H1 (cell line): ENCODE measurements around the gene EIF3J. TPM values are rescaled to one million over a fixed set of nuclear protein-coding genes. Genes with fewer than 3 reads are reported as not detected.

Source experiments
- CTCF ChIA-PET: fragments of 300-600 bp; sonication (Branson Sonifier 250); formaldehyde crosslinking; loops from one replicate; lab custom pipeline; 2021; ENCODE audit not compliant: partially characterized antibody; lab: Charles Lee
- POLR2A ChIA-PET: fragments of 300-600 bp; sonication (Branson Sonifier 250); formaldehyde crosslinking; loops from one replicate; lab custom pipeline; 2021; ENCODE audit warnings: inconsistent platforms; ENCODE audit not compliant: partially characterized antibody; lab: Charles Lee
- DNase-seq, 2 experiments: peaks; one replicate each; pipeline versions ENCODE4 v3.0.0 to v3.0.0-alpha.2; 2010 to 2022; ENCODE audit warnings: low spot score in 2 of 2, low read depth in 1 of 2, mixed read lengths in 1 of 2
- FAIRE-seq: peaks from 2 replicates; lab custom pipeline; 2011; peaks lifted over from hg19 to GRCh38; lab: Jason Lieb, UNC
- H2AFZ ChIP-seq: 2 replicates; pipeline ENCODE4 v1.8.1; 2012; ENCODE audit warnings: low read length, inconsistent platforms
- H2AK5ac ChIP-seq: 2 replicates; pipeline ENCODE4 v1.6.1; 2013; ENCODE audit warnings: low read depth, low read length
- H2BK120ac ChIP-seq: replicated peaks from 2 replicates; pipeline ENCODE3; 2013; ENCODE audit warnings: low read depth, low read length, inconsistent platforms
- H2BK12ac ChIP-seq: 2 replicates; pipeline ENCODE4 v1.6.1; 2013; ENCODE audit warnings: low read depth, low read length
- H2BK15ac ChIP-seq: 2 replicates; pipeline ENCODE4 v1.6.1; 2013; ENCODE audit warnings: low read length
- H2BK20ac ChIP-seq: 2 replicates; pipeline ENCODE4 v1.6.1; 2013; ENCODE audit warnings: low read length
- H2BK5ac ChIP-seq: 2 replicates; pipeline ENCODE4 v1.6.1; 2013; ENCODE audit warnings: low read depth, low read length
- H3K14ac ChIP-seq: 2 replicates; pipeline ENCODE4 v1.6.1; 2013; ENCODE audit warnings: inconsistent platforms; ENCODE audit not compliant: insufficient read length
- H3K18ac ChIP-seq: 2 replicates; pipeline ENCODE4 v1.6.1; 2013; ENCODE audit warnings: low read length; ENCODE audit errors: extremely low read depth
- H3K23ac ChIP-seq: 2 replicates; pipeline ENCODE4 v1.6.1; 2013; ENCODE audit warnings: inconsistent platforms; ENCODE audit not compliant: insufficient read length
- H3K23me2 ChIP-seq: 2 replicates; pipeline ENCODE4 v1.6.1; 2013; ENCODE audit warnings: low read depth, low read length
- H3K27ac ChIP-seq: 2 replicates; pipeline ENCODE4 v1.6.1; 2011; ENCODE audit warnings: low read depth, low read length, inconsistent platforms
- H3K27me3 ChIP-seq, 4 experiments: replicated peaks in 1 of 4; 1 replicate in 1 of 4; 2 replicates in 3 of 4; pipeline versions ENCODE4 v1.6.1 to v1.8.1; 2011 to 2013; ENCODE audit warnings: low read length in 3 of 4, mild to moderate bottlenecking in 3 of 4, inconsistent platforms in 2 of 4, mixed read lengths in 2 of 4, moderate library complexity in 1 of 4; ENCODE audit not compliant: control insufficient read depth in 3 of 4, insufficient read depth in 3 of 4; ENCODE audit errors: extremely low read depth in 1 of 4
- H3K36me3 ChIP-seq, 4 experiments: 2 replicates each; pipeline versions ENCODE4 v1.6.1 to v1.8.1; 2011 to 2013; ENCODE audit warnings: mild to moderate bottlenecking in 4 of 4, low read length in 3 of 4, moderate library complexity in 2 of 4, control low read depth in 1 of 4, inconsistent platforms in 1 of 4; ENCODE audit not compliant: insufficient read depth in 4 of 4, control insufficient read depth in 2 of 4
- H3K4ac ChIP-seq: replicated peaks from 2 replicates; pipeline ENCODE3; 2013; ENCODE audit warnings: low read length, low read depth, mixed read lengths, inconsistent platforms; ENCODE audit not compliant: insufficient read length
- H3K4me1 ChIP-seq, 4 experiments: replicated peaks in 1 of 4; 1 replicate in 1 of 4; 2 replicates in 3 of 4; pipeline versions ENCODE4 v1.6.1 to v1.8.1; 2011 to 2013; ENCODE audit warnings: low read length in 3 of 4, inconsistent platforms in 2 of 4, mixed read lengths in 1 of 4; ENCODE audit not compliant: insufficient read depth in 4 of 4, control insufficient read depth in 3 of 4
- H3K4me2 ChIP-seq, 2 experiments: 2 replicates each; pipeline versions ENCODE4 v1.6.1 to v1.8.1; 2011 to 2013; ENCODE audit warnings: low read depth in 2 of 2, low read length in 2 of 2, control low read depth in 1 of 2, inconsistent platforms in 1 of 2, mild to moderate bottlenecking in 1 of 2; ENCODE audit not compliant: insufficient read depth in 1 of 2
- H3K4me3 ChIP-seq, 4 experiments: fragments of 200-600, 300-600 bp in 1 of 4; sonication (generic), shearing (Covaris generic), sonication (Bioruptor Twin) in 1 of 4; 2 replicates each; pipeline versions ENCODE4 v1.5.1 to v1.8.1; 2011 to 2016; ENCODE audit warnings: low read length in 4 of 4, low read depth in 3 of 4, control low read depth in 2 of 4, inconsistent platforms in 2 of 4, mild to moderate bottlenecking in 2 of 4, mixed read lengths in 1 of 4, moderate library complexity in 1 of 4; ENCODE audit not compliant: insufficient read depth in 2 of 4; ENCODE audit errors: extremely low read depth in 1 of 4
- H3K56ac ChIP-seq: replicated peaks from 2 replicates; pipeline ENCODE3; 2013; ENCODE audit warnings: low read depth, mild to moderate bottlenecking, mixed read lengths, low read length, inconsistent platforms; ENCODE audit not compliant: insufficient read length
- H3K79me1 ChIP-seq: 2 replicates; pipeline ENCODE4 v1.6.1; 2013; ENCODE audit warnings: low read depth, low read length, control low read depth
- H3K79me2 ChIP-seq, 2 experiments: 2 replicates each; pipeline versions ENCODE4 v1.6.1 to v1.8.1; 2012 to 2013; ENCODE audit warnings: low read length in 2 of 2, mild to moderate bottlenecking in 2 of 2, inconsistent platforms in 1 of 2; ENCODE audit not compliant: insufficient read depth in 2 of 2, control insufficient read depth in 1 of 2
- H3K9ac ChIP-seq, 4 experiments: replicated peaks in 1 of 4; 1 replicate in 1 of 4; 2 replicates in 3 of 4; pipeline versions ENCODE4 v1.6.1 to v1.8.1; 2011 to 2013; ENCODE audit warnings: low read depth in 3 of 4, low read length in 3 of 4, control low read depth in 2 of 4, mild to moderate bottlenecking in 2 of 4, moderate library complexity in 2 of 4, inconsistent platforms in 1 of 4; ENCODE audit errors: extremely low read depth in 1 of 4
- H3K9me3 ChIP-seq, 2 experiments: 2 replicates each; pipeline versions ENCODE4 v1.6.1 to v1.8.1; 2012 to 2013; ENCODE audit warnings: mild to moderate bottlenecking in 2 of 2, moderate library complexity in 2 of 2, control low read depth in 1 of 2, inconsistent platforms in 1 of 2, low read depth in 1 of 2, low read length in 1 of 2, mixed read lengths in 1 of 2; ENCODE audit not compliant: insufficient read depth in 2 of 2
- H4K20me1 ChIP-seq, 2 experiments: replicated peaks in 1 of 2; 2 replicates each; pipeline versions ENCODE3 to v1.8.1; 2011 to 2013; ENCODE audit warnings: inconsistent platforms in 2 of 2, low read length in 2 of 2, mild to moderate bottlenecking in 1 of 2; ENCODE audit not compliant: insufficient read depth in 2 of 2, control insufficient read depth in 1 of 2
- H4K5ac ChIP-seq: 2 replicates; pipeline ENCODE4 v1.6.1; 2013; ENCODE audit warnings: low read length, low read depth, mixed read lengths, inconsistent platforms; ENCODE audit not compliant: insufficient read length
- H4K8ac ChIP-seq: 2 replicates; pipeline ENCODE4 v1.8.0; 2013; ENCODE audit warnings: mild to moderate bottlenecking, moderate library complexity, low read length, inconsistent platforms; ENCODE audit not compliant: insufficient read depth; ENCODE audit errors: extremely low read depth
- H4K91ac ChIP-seq: replicated peaks from 2 replicates; pipeline ENCODE3; 2013; ENCODE audit warnings: low read length, mixed read lengths, inconsistent platforms; ENCODE audit not compliant: insufficient read length
- BACH1 ChIP-seq: IDR thresholded peaks from 2 replicates; pipeline ENCODE4 v1.6.1; 2012; ENCODE audit warnings: low read length, improper control_type of control experiment
- CHD2 ChIP-seq: IDR thresholded peaks from 2 replicates; pipeline ENCODE4 v1.6.1; 2012; ENCODE audit warnings: low read length, improper control_type of control experiment
- EP300 ChIP-seq, 2 experiments: IDR thresholded peaks; 1 replicate in 1 of 2; 2 replicates in 1 of 2; pipeline ENCODE4 v1.6.1; 2011 to 2012; ENCODE audit warnings: low read depth in 2 of 2, low read length in 2 of 2, mild to moderate bottlenecking in 2 of 2, borderline replicate concordance in 1 of 2, inconsistent platforms in 1 of 2, moderate library complexity in 1 of 2
- GABPA ChIP-seq: IDR thresholded peaks from 2 replicates; pipeline ENCODE4 v1.6.1; 2011; ENCODE audit warnings: mild to moderate bottlenecking, low read length, moderate library complexity, borderline replicate concordance; ENCODE audit not compliant: insufficient read depth
- KDM5A ChIP-seq: fragments of 200-600 bp; IDR thresholded peaks from 2 replicates; pipeline ENCODE4 v1.7.1; 2012; ENCODE audit warnings: mild to moderate bottlenecking, low read length, inconsistent platforms, mixed read lengths
- PHF8 ChIP-seq: fragments of 200-600 bp; sonication (generic); conservative IDR thresholded peaks from 2 replicates; pipeline ENCODE4 v1.7.1; 2012; ENCODE audit warnings: low read depth, mild to moderate bottlenecking, inconsistent platforms, low read length, moderate library complexity
- POLR2AphosphoS5 ChIP-seq: IDR thresholded peaks from 2 replicates; pipeline ENCODE4 v1.6.1; 2011; ENCODE audit warnings: low read depth, low read length
- POU5F1 ChIP-seq: IDR thresholded peaks from 2 replicates; pipeline ENCODE4 v1.6.1; 2011; ENCODE audit warnings: low read depth, mild to moderate bottlenecking, low read length, moderate library complexity
- RAD21 ChIP-seq, 2 experiments: IDR thresholded peaks in 1 of 2; conservative IDR thresholded peaks in 1 of 2; 2 replicates each; pipeline ENCODE4 v1.6.1; 2011; ENCODE audit warnings: low read depth in 2 of 2, low read length in 2 of 2, improper control_type of control experiment in 1 of 2, inconsistent platforms in 1 of 2, mild to moderate bottlenecking in 1 of 2, moderate library complexity in 1 of 2
- RNF2 ChIP-seq: fragments of 200-900, 300-1000 bp; sonication (generic); IDR thresholded peaks from 2 replicates; pipeline ENCODE4 v1.7.1; 2016; ENCODE audit warnings: borderline replicate concordance, low read depth, mild to moderate bottlenecking, antibody characterized with exemption, low read length; ENCODE audit not compliant: poor library complexity, severe bottlenecking; ENCODE audit errors: missing control alignments
- SIRT6 ChIP-seq: IDR thresholded peaks from one replicate; pipeline ENCODE4 v1.7.1; 2012; ENCODE audit warnings: low read length, inconsistent platforms
- SP1 ChIP-seq: IDR thresholded peaks from 2 replicates; pipeline ENCODE4 v1.6.1; 2011; ENCODE audit warnings: low read depth, low read length
- WGBS, 2 experiments: shearing (Covaris generic) in 1 of 2; methylation state at CpG; one replicate each; pipeline versions ENCODE4 v1.1.6 to v1.1.7; 2013 to 2015; ENCODE audit warnings: low lambda C conversion rate in 2 of 2, mixed read lengths in 2 of 2, inconsistent platforms in 1 of 2, low coverage in 1 of 2, missing lambda C conversion rate in 1 of 2; ENCODE audit not compliant: insufficient replicate concordance in 2 of 2, insufficient coverage in 1 of 2, insufficient read length in 1 of 2; ENCODE audit errors: extremely low coverage in 1 of 2, missing lambda C conversion rate in 1 of 2; 5-methylcytosine and 5-hydroxymethylcytosine counted together
- polyA plus RNA-seq, 7 experiments: library from polyadenylated mRNA; depleted of rRNA in 3 of 7; stranded (reverse) in 5 of 7; unstranded in 2 of 7; fragments of >200 nt in 5 of 7; fragments of 200-250 nt in 2 of 7; gene quantifications; 1 replicate in 5 of 7; 2 replicates in 1 of 7; 4 replicates in 1 of 7; pipeline versions ENCODE4 v1.2.1 to v1.2.3, GENCODE V29; 2011 to 2013; ENCODE audit warnings: missing spikeins in 2 of 7, mixed read lengths in 2 of 7
- total RNA-seq: library from RNA; stranded (reverse); fragmentation: NEBNext Ultra II Directional; extraction: Animal tissue kit (Norgen Biotek cat#: 25700); gene quantifications from 2 replicates; pipeline ENCODE4 v1.2.1, GENCODE V29; 2021
- TF ChIP-seq, protein P1 (sequence below): IDR thresholded peaks from 2 replicates; pipeline ENCODE4 v1.6.1; 2012; ENCODE audit warnings: inconsistent platforms

EIF3J gene
- total and polyA plus RNA-seq, 2 of the 8 experiments (the other 6 are each of a cell fraction or from before 2014, with no cell fraction given), result 26.8 to 119 TPM

DNA sequence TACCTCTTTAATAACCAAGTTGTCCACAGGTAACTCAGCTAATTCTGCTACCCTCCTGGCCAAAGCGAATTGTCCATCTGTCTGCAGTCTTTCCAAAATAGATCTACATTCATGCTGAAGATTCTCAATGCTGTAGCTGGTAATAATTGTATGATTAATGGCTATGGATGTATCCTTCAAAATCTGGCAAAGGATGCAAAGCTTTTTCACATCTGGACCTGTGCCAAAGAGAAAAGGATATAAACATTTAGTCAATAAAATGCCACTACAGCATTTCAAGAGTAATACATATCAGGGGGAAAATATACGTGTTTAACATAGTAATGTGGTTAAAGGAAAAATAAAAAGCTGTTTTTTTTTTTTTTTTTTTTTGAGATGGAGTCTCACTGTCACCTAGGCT is 48.7 kb downstream of the EIF3J start:
- no peak overlapping the region for H3K18ac ChIP-seq
- H2AFZ ChIP-seq, result no peak overlapping the region
- H3K27me3 ChIP-seq, result no peaks in the 10 kb centered on the region
- H3K27ac ChIP-seq, result no peak overlapping the region
- H3K36me3 ChIP-seq, result peaks cover 9 to 44% (median 34%) of the 10 kb centered on the region in 4 experiments
- no peaks in the 10 kb centered on the region for H3K23me2 ChIP-seq
- H4K5ac ChIP-seq, result no peak overlapping the region
- no peak overlapping the region for H4K8ac ChIP-seq
- H3K4ac ChIP-seq, result no peak overlapping the region
- no peak overlapping the region for H2BK15ac ChIP-seq
- H2BK20ac ChIP-seq, result no peak overlapping the region
- H3K56ac ChIP-seq, result no peak overlapping the region
- no peak overlapping the region for H2BK120ac ChIP-seq
- 97% methylated on average over 2 of the region's 2 CpGs; no CpG with 5 or more reads in 1 of the 2 experiments for WGBS, 2 experiments
- no peaks in the 10 kb centered on the region for H4K20me1 ChIP-seq
- no peaks in the 10 kb centered on the region for H3K9me3 ChIP-seq
- H3K14ac ChIP-seq, result no peak overlapping the region
- H3K23ac ChIP-seq, result no peak overlapping the region
- H3K9ac ChIP-seq, result no peak overlapping the region
- CTCF ChIA-PET, result interaction anchor here (1.0 kb wide), 1 partner anchor 10 kb away, joined by 3 read pairs; no protein-coding TSS in a partner anchor
- H3K4me1 ChIP-seq, result no peaks in the 10 kb centered on the region
- POLR2A ChIA-PET, result interaction anchor here (0.5 to 0.6 kb wide), 2 partner anchors 11 to 1517 kb away, joined by 3 read pairs; no protein-coding TSS in a partner anchor
- no peak for TF ChIP-seq SIRT6
- no peak for TF ChIP-seq RNF2
- no peak for TF ChIP-seq KDM5A
- no peak for TF ChIP-seq RAD21 (IDR thresholded peaks at IDR 0.05 in 1 of 2, conservative IDR thresholded peaks at IDR 0.05 in 1 of 2; ENCODE audit: low read depth in 2 of 2, low read length in 2 of 2)
- no peak for TF ChIP-seq EP300 (IDR thresholded peaks at IDR 0.05; ENCODE audit: borderline replicate concordance in 1 of 2, low read depth in 2 of 2, low read length in 2 of 2)
- TF ChIP-seq POU5F1, result no peak
- TF ChIP-seq CHD2, result no peak
- TF ChIP-seq SP1, result no peak
- TF ChIP-seq POLR2AphosphoS5, result no peak
- TF ChIP-seq, protein P1, sequence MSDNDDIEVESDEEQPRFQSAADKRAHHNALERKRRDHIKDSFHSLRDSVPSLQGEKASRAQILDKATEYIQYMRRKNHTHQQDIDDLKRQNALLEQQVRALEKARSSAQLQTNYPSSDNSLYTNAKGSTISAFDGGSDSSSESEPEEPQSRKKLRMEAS, result no peak
- no peak for TF ChIP-seq BACH1
- no peak for TF ChIP-seq PHF8
- no peak for TF ChIP-seq GABPA
- H4K91ac ChIP-seq, result no peak overlapping the region
- no peak overlapping the region for H2BK5ac ChIP-seq
- H2BK12ac ChIP-seq, result no peak overlapping the region
- H3K79me1 ChIP-seq, result no peaks in the 10 kb centered on the region
- DNase-seq (no peak), FAIRE-seq (no peak)
- no peaks in the 10 kb centered on the region for H3K79me2 ChIP-seq
- no peak overlapping the region for H3K4me3 ChIP-seq
- H3K4me2 ChIP-seq, result no peak overlapping the region
- no peak overlapping the region for H2AK5ac ChIP-seq
